ENCODE results near the gene TEX12.

- TF ChIP-seq EZH2 (IDR thresholded peaks at IDR 0.05; ENCODE audit: insufficient read depth, low read length) (no peak), CTCF (IDR thresholded peaks at IDR 0.05; ENCODE audit: insufficient read depth, low read depth, low read length) (no peak)
Observed at GRCh38 chr11:112134473-112134872, 32.7 kb upstream of the TEX12 start.
